ENCODE measurements around the gene PMVK. TPM values are rescaled to one million over a fixed set of nuclear protein-coding genes. Genes with fewer than 3 reads are reported as not detected.

PMVK gene
- total and polyA plus RNA-seq, 10 of the 15 experiments (the other 5 are each of a cell fraction or from before 2014, with no cell fraction given) = 6.0 to 121 (median 49.4) TPM

GRCh38 chr1:154936555-154937084, at the start of gene PMVK (continued):
- TF ChIP-seq PRDM15 (CRISPR knock-in tag; IDR thresholded peaks at IDR 0.05) (no peak), ATF3 (IDR thresholded peaks at IDR 0.05; ENCODE audit: borderline replicate concordance, extremely low read depth, low read depth, low read length) (peak; percentile 72; the same call in 1 of the 2 replicates), ZNF217 (IDR thresholded peaks at IDR 0.05) (no peak), NBN (IDR thresholded peaks at IDR 0.05) (no peak; the same call in 1 of the 2 replicates), BRCA1 (IDR thresholded peaks at IDR 0.05; ENCODE audit: low read depth, low read length) (peak; percentile 45), CEBPZ (IDR thresholded peaks at IDR 0.05; ENCODE audit: low read depth, low read length) (no peak), RUNX3 (IDR thresholded peaks at IDR 0.05; ENCODE audit: low read length) (no peak), BCLAF1 (IDR thresholded peaks at IDR 0.05) (no peak), RFX5 (IDR thresholded peaks at IDR 0.05; ENCODE audit: low read depth, low read length) (no peak), ELK1 (IDR thresholded peaks at IDR 0.05; ENCODE audit: low read depth, low read length) (no peak), PAX8 (IDR thresholded peaks at IDR 0.05) (no peak), MEF2B (IDR thresholded peaks at IDR 0.05; ENCODE audit: partially characterized antibody, poor library complexity, severe bottlenecking) (peak; percentile 47), CTCF (IDR thresholded peaks at IDR 0.05 in 2 of 3, conservative IDR thresholded peaks at IDR 0.05 in 1 of 3; ENCODE audit: control insufficient read depth in 2 of 3, extremely low read depth in 1 of 3, insufficient read depth in 1 of 3, low read depth in 3 of 3, low read length in 3 of 3) (peak; percentile 24 to 47 (median 41); a peak in 4 of 6 replicates), NR2C2 (IDR thresholded peaks at IDR 0.05; ENCODE audit: borderline replicate concordance, control insufficient read depth, insufficient read length, low read depth) (no peak)
